D721Med (cell line): ENCODE data around the gene HECW1.
"Not testable (repeated sequence)": the region's sequence is repeated elsewhere in the genome, so short reads cannot be mapped to it uniquely, and the experiment has no call there.

Source experiments
- DNase-seq: peaks from one replicate; pipeline ENCODE4 v3.0.0; 2011; ENCODE audit warnings: low spot score; ENCODE audit not compliant: insufficient read length
- FAIRE-seq: peaks from 2 replicates; lab custom pipeline; 2011; peaks lifted over from hg19 to GRCh38; lab: Jason Lieb, UNC
- CTCF ChIP-seq: IDR thresholded peaks from 2 replicates; pipeline ENCODE4 v1.5.1; 2012; ENCODE audit warnings: mild to moderate bottlenecking, control low read depth; ENCODE audit not compliant: insufficient read depth; ENCODE audit errors: missing control alignments

The HECW1 gene

GRCh38 chr7:43591558-43592180 lies 479.2 kb downstream of the HECW1 start:
- no peak for FAIRE-seq
- TF ChIP-seq CTCF, result no peak

GRCh38 chr7:43592326-43592725 lies 479.9 kb downstream of the HECW1 start:
- no peak for DNase-seq
- no peak for FAIRE-seq
- no peak for TF ChIP-seq CTCF

More at GRCh38 chr7:43591558-43592180, 479.2 kb downstream of the HECW1 start:
- DNase-seq, result no peak

- TF ChIP-seq CTCF, result no peak
Observed at GRCh38 chr7:43593010-43593409, 480.6 kb downstream of the HECW1 start.

GRCh38 chr7:43594020-43594419 lies 481.6 kb downstream of the HECW1 start:
- no peak for FAIRE-seq
- DNase-seq, result no peak
- TF ChIP-seq CTCF, result no peak

More at GRCh38 chr7:43593010-43593409, 480.6 kb downstream of the HECW1 start:
- no peak for DNase-seq
- no peak for FAIRE-seq

GRCh38 chr7:43596426-43596825 lies 484.0 kb downstream of the HECW1 start:
- FAIRE-seq, DNase-seq: not testable (repeated sequence)

GRCh38 chr7:43600056-43600455 lies 487.6 kb downstream of the HECW1 start:
- TF ChIP-seq CTCF, result no peak
- FAIRE-seq, result no peak
- no peak for DNase-seq

- TF ChIP-seq CTCF, result no peak
- DNase-seq, result no peak
- no peak for FAIRE-seq
Observed at GRCh38 chr7:43602256-43602655, 489.8 kb downstream of the HECW1 start.
